Rectal smooth muscle tissue (tissue), 1 donor: ENCODE results near the gene NRXN2.

Experiments
- H3K27ac ChIP-seq: one replicate; pipeline ENCODE4 v1.7.0; 2013; ENCODE audit warnings: low read depth, low read length, inconsistent platforms
- H3K27me3 ChIP-seq: one replicate; pipeline ENCODE4 v1.7.0; 2013; ENCODE audit warnings: low read length; ENCODE audit not compliant: control insufficient read depth, insufficient read depth
- H3K36me3 ChIP-seq: one replicate; pipeline ENCODE4 v1.7.0; 2013; ENCODE audit warnings: low read length; ENCODE audit not compliant: control insufficient read depth, insufficient read depth
- H3K4me1 ChIP-seq: one replicate; pipeline ENCODE4 v1.7.0; 2013; ENCODE audit warnings: low read length; ENCODE audit not compliant: control insufficient read depth, insufficient read depth
- H3K4me3 ChIP-seq: one replicate; pipeline ENCODE4 v1.7.0; 2013; ENCODE audit warnings: low read length
- H3K9ac ChIP-seq: one replicate; pipeline ENCODE4 v1.7.0; 2013; ENCODE audit warnings: low read length

The NRXN2 gene

GRCh38 chr11:64638829-64639228, 84.2 kb downstream of the NRXN2 start:
- peak overlapping the region; percentile 78 for H3K27ac ChIP-seq
- H3K4me3 ChIP-seq = no peak overlapping the region
- H3K9ac ChIP-seq = no peak overlapping the region
- H3K36me3 ChIP-seq = no peaks in the 10 kb centered on the region
- peaks cover 9% of the 10 kb centered on the region for H3K27me3 ChIP-seq
- H3K4me1 ChIP-seq = peaks cover 1% of the 10 kb centered on the region

DNA sequence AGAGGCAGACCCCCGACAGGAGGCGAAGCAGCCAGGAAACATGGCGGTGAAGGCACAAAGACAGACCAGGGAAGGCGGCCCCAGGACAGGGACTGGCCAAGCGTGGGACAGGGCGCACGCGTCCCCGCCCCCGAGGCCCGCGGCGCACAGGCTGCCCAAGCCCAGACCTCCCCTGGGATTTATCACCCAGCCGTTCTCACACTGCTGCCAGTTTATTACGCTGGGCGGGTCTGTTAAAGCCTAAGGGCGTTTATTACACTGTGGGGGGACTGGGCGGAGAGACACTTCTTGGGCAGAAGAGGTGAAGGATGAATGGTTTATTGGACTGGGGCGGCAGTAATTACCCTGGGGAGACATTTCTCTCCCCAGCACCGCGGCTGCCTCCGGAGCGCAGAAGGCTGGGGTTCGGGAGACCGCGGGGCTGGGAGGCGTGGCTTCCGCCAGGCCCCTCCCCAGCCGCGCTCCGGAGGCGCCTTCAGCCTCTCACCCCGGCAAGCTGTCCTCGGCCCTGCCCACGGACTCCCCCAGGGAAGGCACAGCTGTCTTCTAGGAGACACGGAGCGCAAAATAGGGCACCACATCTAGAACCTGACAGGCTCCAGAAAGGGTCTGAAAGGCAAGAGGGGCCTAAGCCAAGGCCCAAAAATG, 84.9 kb downstream of the NRXN2 start:
- Histone ChIP-seq H3K36me3 (no peaks in the 10 kb centered on the region), H3K9ac (no peak overlapping the region), H3K27ac (peak overlapping the region; percentile 78), H3K27me3 (peaks cover 9% of the 10 kb centered on the region), H3K4me1 (no peaks in the 10 kb centered on the region), H3K4me3 (peak overlapping the region; percentile 56)

DNA sequence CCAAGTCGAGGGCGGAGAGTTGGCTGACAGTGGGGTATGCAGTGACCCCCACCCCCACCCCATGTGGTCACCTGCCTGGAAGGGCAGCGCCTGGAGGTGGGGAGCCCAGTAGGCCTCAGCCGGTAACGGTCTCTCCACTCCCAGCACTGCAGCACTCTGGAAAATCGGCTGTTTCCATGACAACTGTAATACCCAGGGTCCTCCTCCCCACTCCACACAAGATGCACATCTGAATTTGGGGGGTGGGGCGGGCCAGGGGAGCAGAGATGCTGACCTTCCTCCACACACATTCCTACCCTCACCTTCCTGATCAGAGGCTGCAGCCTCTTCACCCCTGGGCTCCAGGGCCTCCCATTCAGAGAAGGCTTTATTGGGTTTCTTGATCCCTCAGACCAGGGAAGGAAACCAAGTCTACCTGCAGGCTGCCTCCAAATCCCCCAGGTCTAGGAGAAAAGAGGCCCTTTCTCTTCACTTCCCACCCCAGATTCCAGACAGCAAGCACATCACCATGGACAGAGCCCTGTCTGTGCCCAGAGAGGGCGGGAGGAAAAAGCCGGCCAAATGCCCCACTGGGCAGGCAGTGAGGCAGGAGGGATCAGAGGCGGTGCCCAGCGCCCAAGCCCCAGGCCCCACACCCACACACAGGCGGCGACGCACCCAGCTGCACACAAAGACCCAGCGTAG, 85.5 kb downstream of the NRXN2 start:
- no peak overlapping the region for H3K9ac ChIP-seq
- peak overlapping the region; percentile 56 for H3K4me3 ChIP-seq
- peak overlapping the region; percentile 78 for H3K27ac ChIP-seq

DNA sequence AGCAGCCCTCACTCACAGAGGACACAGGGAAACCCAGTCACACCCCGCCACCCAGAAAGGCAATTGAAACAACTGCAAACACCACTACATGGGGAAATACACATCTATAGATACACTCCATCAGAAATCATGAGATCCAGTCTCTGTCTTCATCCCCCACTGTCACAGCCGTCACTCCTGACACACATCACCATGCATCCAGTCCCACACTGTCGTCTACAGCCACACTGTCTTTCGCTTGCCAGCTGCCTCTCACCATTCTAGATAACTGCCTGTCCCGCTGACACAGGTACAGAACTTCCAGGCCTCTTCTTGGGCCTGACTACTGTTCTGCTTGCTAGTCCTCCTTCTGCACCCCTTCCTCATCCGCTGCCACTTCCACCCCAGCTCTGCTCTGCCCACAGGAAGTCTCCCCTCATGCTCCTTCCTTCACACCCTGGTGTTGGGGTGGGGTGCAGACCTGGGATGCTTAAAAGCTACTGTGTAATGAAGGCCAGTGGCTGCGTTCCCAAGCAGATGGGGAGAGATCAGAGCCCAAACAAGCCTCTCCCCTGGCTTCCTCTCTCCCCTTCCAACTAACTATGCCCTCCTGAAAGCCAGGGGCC, 89.3 kb downstream of the NRXN2 start:
- Histone ChIP-seq H3K36me3 (no peaks in the 10 kb centered on the region), H3K27ac (no peak overlapping the region), H3K4me3 (no peak overlapping the region), H3K9ac (no peak overlapping the region), H3K27me3 (no peaks in the 10 kb centered on the region), H3K4me1 (peaks cover 11% of the 10 kb centered on the region)

More for the DNA sequence above, 85.5 kb downstream of the NRXN2 start:
- H3K36me3 ChIP-seq = no peaks in the 10 kb centered on the region
- H3K27me3 ChIP-seq = peaks cover 9% of the 10 kb centered on the region
- no peaks in the 10 kb centered on the region for H3K4me1 ChIP-seq

- H3K4me1 ChIP-seq = peaks cover 11% of the 10 kb centered on the region
- H3K36me3 ChIP-seq = no peaks in the 10 kb centered on the region
- H3K27me3 ChIP-seq = no peaks in the 10 kb centered on the region
- no peak overlapping the region for H3K9ac ChIP-seq
- no peak overlapping the region for H3K4me3 ChIP-seq
- H3K27ac ChIP-seq = no peak overlapping the region
Measured at GRCh38 chr11:64632654-64633053, 90.3 kb downstream of the NRXN2 start.

- no peak overlapping the region for H3K27ac ChIP-seq
- H3K36me3 ChIP-seq = no peaks in the 10 kb centered on the region
- H3K4me1 ChIP-seq = peaks cover 11% of the 10 kb centered on the region
- H3K4me3 ChIP-seq = no peak overlapping the region
- H3K9ac ChIP-seq = no peak overlapping the region
- no peaks in the 10 kb centered on the region for H3K27me3 ChIP-seq
Measured at GRCh38 chr11:64632237-64632636, 90.8 kb downstream of the NRXN2 start.

DNA sequence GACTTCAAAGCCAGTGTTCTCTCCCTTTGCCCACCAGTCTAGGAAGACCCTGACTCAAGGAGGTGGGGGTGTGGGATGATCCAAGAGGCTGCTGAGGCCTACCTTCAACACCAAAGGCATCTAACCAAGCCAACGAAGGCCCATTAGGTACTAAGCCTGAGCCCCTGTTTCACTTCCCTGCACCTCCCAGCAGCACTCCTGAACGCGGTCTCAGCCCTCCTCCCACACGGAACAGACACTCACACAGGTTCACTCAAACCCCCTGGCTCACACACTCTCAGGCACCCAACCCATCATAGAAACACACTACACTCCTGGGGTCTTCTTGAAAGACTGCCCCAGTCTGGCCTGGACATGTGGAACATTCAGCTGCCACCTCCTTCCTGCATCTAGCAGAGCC, 91.3 kb downstream of the NRXN2 start:
- Histone ChIP-seq H3K4me3 (no peak overlapping the region), H3K27me3 (no peaks in the 10 kb centered on the region), H3K36me3 (no peaks in the 10 kb centered on the region), H3K9ac (no peak overlapping the region), H3K27ac (no peak overlapping the region), H3K4me1 (peaks cover 11% of the 10 kb centered on the region)

DNA sequence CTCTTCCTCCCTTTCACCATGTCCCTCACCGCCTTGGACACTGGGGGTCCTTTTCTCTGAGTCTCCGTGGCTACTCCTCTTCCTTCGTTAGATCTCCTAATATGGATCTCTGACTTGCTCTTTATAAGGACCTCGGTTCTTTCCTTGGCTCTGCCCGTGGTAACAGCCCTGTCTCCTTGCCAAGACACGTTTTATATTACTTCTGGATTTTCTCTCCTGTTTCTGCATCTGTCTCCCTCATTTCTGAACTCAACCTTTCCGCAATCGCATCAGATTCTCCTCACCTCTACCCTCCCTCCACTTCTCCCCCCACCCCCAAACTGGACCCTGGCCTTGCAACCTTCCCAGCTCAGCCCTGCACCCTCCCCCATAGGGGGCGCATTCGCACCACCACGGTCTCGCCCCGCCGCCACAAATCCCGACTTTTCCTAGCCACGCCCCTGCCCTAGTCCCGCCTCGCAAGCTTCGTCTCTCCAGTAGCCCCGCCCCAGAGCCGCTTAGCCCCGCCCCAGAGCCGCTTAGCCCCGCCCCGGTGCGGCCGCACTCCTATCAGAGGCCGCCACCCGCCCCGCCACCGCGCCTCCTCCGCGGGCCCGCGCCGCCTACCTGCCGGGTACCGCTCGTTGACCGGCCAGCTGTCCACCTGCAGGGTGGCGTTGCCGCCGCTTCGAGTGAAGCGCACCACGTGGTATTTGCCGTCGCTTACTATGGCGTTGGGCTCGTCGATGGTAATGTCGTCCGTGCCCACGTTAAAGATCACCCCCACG, 93.0 kb downstream of the NRXN2 start:
- no peaks in the 10 kb centered on the region for H3K27me3 ChIP-seq

DNA sequence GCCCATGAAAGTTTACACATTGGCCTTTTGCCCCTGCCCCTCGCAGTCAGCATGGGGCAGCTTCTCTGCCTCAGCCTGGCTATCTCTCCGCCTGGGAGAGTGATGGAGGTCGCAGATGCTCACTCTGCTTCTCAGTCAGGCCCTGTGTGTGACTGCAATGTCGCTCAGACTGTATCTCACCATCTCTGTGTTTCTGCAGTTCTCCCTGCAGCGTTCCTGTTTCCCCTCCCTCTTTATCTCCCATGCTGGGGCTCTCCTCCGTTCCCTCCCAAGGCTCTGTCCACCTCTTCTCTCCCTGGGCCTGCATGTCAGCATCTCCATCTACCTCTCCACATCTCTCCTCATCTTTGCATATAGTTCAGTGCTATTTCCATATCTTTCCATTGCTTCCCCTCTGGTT, 93.9 kb downstream of the NRXN2 start:
- H3K9ac ChIP-seq = no peak overlapping the region
- peak overlapping the region; percentile 91 for H3K27ac ChIP-seq
- H3K36me3 ChIP-seq = no peaks in the 10 kb centered on the region
- H3K27me3 ChIP-seq = no peaks in the 10 kb centered on the region
- H3K4me1 ChIP-seq = peaks cover 11% of the 10 kb centered on the region
- no peak overlapping the region for H3K4me3 ChIP-seq

More for the DNA sequence above, 93.0 kb downstream of the NRXN2 start:
- peaks cover 11% of the 10 kb centered on the region for H3K4me1 ChIP-seq
- H3K27ac ChIP-seq = peak overlapping the region; percentile 91
- no peak overlapping the region for H3K9ac ChIP-seq
- H3K4me3 ChIP-seq = no peak overlapping the region
- no peaks in the 10 kb centered on the region for H3K36me3 ChIP-seq

DNA sequence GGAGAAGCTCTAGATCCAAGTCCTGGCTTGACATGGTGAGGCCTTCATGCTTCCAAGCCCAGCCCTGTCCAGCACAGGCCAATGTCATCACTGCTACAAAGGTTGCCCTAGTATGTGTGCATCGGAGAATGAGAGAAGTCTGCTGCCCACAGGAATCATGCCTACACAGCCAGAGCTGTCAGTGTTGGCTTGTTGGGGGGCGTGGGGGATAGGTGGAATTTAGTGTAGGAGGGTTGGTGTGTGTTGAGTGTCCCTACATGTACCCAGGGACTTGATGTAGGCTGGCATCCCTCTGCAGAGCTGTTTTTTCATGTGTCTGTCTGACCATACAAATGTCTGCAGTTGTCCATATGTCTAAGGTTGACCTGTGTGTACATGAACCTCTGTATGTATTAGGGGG, 94.4 kb downstream of the NRXN2 start:
- peaks cover 11% of the 10 kb centered on the region for H3K4me1 ChIP-seq
- no peaks in the 10 kb centered on the region for H3K36me3 ChIP-seq
- no peaks in the 10 kb centered on the region for H3K27me3 ChIP-seq
- peak overlapping the region; percentile 91 for H3K27ac ChIP-seq
- H3K4me3 ChIP-seq = no peak overlapping the region
- H3K9ac ChIP-seq = no peak overlapping the region

GRCh38 chr11:64627371-64627770, 95.6 kb downstream of the NRXN2 start:
- peaks cover 11% of the 10 kb centered on the region for H3K4me1 ChIP-seq
- H3K36me3 ChIP-seq = no peaks in the 10 kb centered on the region
- H3K9ac ChIP-seq = no peak overlapping the region
- H3K27me3 ChIP-seq = no peaks in the 10 kb centered on the region
- no peak overlapping the region for H3K4me3 ChIP-seq
- no peak overlapping the region for H3K27ac ChIP-seq

DNA sequence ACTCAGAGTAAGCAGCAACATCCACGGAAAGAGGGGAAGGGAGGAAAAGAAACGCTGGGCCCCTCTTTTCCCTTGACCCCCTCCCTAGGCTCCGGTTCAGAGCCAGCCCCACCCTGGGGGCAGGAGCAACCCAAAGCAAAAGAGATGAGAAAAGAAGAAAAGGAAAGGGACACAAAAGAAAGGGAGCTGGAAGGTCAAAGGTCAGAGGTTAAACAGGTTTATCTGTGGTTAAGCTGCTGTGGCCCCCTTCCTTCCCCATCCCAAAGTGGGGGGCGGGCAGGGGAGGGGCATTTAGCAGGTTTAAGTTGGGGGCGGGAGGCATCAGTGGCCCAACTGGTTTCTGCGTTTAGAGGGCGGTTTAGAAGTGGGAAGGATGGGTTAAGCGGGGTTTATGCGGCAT, 96.4 kb downstream of the NRXN2 start:
- Histone ChIP-seq H3K27me3 (no peaks in the 10 kb centered on the region), H3K4me3 (no peak overlapping the region), H3K4me1 (peaks cover 11% of the 10 kb centered on the region), H3K27ac (no peak overlapping the region), H3K9ac (no peak overlapping the region), H3K36me3 (no peaks in the 10 kb centered on the region)
